ENCODE data around the gene DKC1.

DNA sequence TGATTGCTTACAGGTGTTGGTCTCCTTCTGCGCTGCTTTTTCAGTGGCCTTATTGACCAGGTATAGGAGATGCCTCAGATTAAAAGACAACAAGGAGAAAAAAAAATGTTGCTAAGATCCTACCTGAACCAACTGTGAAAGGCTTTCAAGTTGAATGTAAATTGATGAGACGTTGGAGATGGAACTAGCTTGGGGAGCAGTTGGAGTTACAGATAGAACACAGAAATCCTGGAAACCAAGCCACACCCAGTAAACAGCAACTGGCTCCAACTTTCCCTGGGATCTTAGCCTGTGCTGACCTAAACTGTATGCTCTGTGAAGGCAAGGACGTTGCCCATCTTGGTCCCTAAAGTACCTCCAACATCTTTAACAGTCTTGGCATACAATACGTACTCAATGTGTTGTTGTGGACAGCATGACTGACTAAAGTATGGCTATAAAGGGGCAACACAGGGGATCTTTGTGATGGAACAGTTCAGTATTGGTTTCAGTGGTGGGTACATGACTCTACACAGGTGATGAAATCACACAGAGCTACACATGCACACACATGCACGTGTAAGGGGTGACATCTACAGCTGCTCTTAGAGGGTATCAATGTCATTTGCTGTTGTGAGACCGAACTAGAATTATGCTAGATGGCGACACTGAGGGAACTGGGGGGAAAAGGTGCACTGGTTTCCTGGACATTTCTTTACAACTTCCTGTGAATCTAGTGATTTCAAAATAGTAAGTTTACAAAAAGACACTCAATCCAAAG is 34.1 kb upstream of the DKC1 start:
- TF ChIP-seq POLR2AphosphoS5 (IDR thresholded peaks at IDR 0.05; ENCODE audit: insufficient read depth, low read depth, low read length), result no peak
- TF ChIP-seq, protein P1, sequence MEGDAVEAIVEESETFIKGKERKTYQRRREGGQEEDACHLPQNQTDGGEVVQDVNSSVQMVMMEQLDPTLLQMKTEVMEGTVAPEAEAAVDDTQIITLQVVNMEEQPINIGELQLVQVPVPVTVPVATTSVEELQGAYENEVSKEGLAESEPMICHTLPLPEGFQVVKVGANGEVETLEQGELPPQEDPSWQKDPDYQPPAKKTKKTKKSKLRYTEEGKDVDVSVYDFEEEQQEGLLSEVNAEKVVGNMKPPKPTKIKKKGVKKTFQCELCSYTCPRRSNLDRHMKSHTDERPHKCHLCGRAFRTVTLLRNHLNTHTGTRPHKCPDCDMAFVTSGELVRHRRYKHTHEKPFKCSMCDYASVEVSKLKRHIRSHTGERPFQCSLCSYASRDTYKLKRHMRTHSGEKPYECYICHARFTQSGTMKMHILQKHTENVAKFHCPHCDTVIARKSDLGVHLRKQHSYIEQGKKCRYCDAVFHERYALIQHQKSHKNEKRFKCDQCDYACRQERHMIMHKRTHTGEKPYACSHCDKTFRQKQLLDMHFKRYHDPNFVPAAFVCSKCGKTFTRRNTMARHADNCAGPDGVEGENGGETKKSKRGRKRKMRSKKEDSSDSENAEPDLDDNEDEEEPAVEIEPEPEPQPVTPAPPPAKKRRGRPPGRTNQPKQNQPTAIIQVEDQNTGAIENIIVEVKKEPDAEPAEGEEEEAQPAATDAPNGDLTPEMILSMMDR (IDR thresholded peaks at IDR 0.05; ENCODE audit: extremely low read depth in 1 of 2, insufficient read depth in 1 of 2, low read depth in 1 of 2, low read length in 2 of 2), result no peak
- TF ChIP-seq EZH2 (IDR thresholded peaks at IDR 0.05; ENCODE audit: borderline replicate concordance, low read depth, low read length, severe bottlenecking), result no peak
- no peak for TF ChIP-seq MYC (IDR thresholded peaks at IDR 0.05; ENCODE audit: low read depth, low read length)
- TF ChIP-seq POLR2A (IDR thresholded peaks at IDR 0.05; ENCODE audit: low read depth, low read length), result no peak

All from endothelial cell of umbilical vein (primary cell).